GM13977 (cell line): Measurements from ENCODE around the gene SNTG2.

Source experiments
- DNase-seq: peaks from one replicate; pipeline ENCODE4 v3.0.0; 2012; ENCODE audit warnings: low spot score
- CTCF ChIP-seq: IDR thresholded peaks from 2 replicates; pipeline ENCODE4 v1.5.1; 2012; ENCODE audit warnings: mild to moderate bottlenecking, control low read depth; ENCODE audit not compliant: insufficient read depth; ENCODE audit errors: extremely low read depth, missing control alignments
- in situ Hi-C: fragments of 300-500 bp; cut with MboI; formaldehyde crosslinking; loops from one replicate; pipeline ENCODE4 v1.12.0; 2022; ENCODE audit warnings: low sequenced_read_pairs, low pct_unique_long_range_greater_than_20kb, mixed read lengths, inconsistent platforms; ENCODE audit not compliant: unreplicated experiment

Gene SNTG2

GRCh38 chr2:920573-920972 lies 30.1 kb upstream of the SNTG2 start:
- in situ Hi-C loops: no loop called here
- no peak for DNase-seq
- TF ChIP-seq CTCF: no peak

GRCh38 chr2:920999-921398 lies 29.6 kb upstream of the SNTG2 start:
- TF ChIP-seq CTCF: no peak
- in situ Hi-C loops: no loop called here
- DNase-seq: no peak

GRCh38 chr2:922185-922584 lies 28.5 kb upstream of the SNTG2 start:
- no peak for DNase-seq
- in situ Hi-C loops: no loop called here
- no peak for TF ChIP-seq CTCF

GRCh38 chr2:923832-924601 lies 26.6 kb upstream of the SNTG2 start:
- TF ChIP-seq CTCF: no peak
- in situ Hi-C loops: no loop called here
- DNase-seq: no peak

- DNase-seq: no peak
- in situ Hi-C loops: no loop called here
- no peak for TF ChIP-seq CTCF
These were observed 25.9 kb upstream of the SNTG2 start for GRCh38 chr2:924701-925100.

- no peak for TF ChIP-seq CTCF
- DNase-seq: no peak
- in situ Hi-C loops: no loop called here
These were observed 25.3 kb upstream of the SNTG2 start for GRCh38 chr2:925309-925708.
